ENCODE results near the gene HS3ST2. TPM values are rescaled to one million over a fixed set of nuclear protein-coding genes. Genes with fewer than 3 reads are reported as not detected.

HS3ST2 gene
- total RNA-seq, 1 donor from 2014 or later, result not detected

- Mint-ChIP-seq H3K27me3 (ENCODE audit: low read depth) (peaks cover 37% of the 10 kb centered on the region), H3K27ac (no peak overlapping the region), H3K36me3 (no peaks in the 10 kb centered on the region), H3K4me1 (no peaks in the 10 kb centered on the region), H3K9me3 (no peaks in the 10 kb centered on the region), H3K4me3 (no peak overlapping the region)
- TF ChIP-seq CTCF (IDR thresholded peaks at IDR 0.05; ENCODE audit: unreplicated experiment), result no peak
- no peak for DNase-seq (ENCODE audit: low spot score in 2 of 2, unreplicated experiment in 2 of 2)
These were observed 86.9 kb downstream of the HS3ST2 start for GRCh38 chr16:22900863-22901262.

- Mint-ChIP-seq H3K36me3 (no peaks in the 10 kb centered on the region), H3K4me3 (no peak overlapping the region), H3K27me3 (ENCODE audit: low read depth) (peaks cover 32% of the 10 kb centered on the region), H3K4me1 (no peaks in the 10 kb centered on the region), H3K27ac (no peak overlapping the region), H3K9me3 (no peaks in the 10 kb centered on the region)
- no peak for TF ChIP-seq CTCF (IDR thresholded peaks at IDR 0.05; ENCODE audit: unreplicated experiment)
- DNase-seq (ENCODE audit: low spot score in 2 of 2, unreplicated experiment in 2 of 2), result no peak
These were observed 87.6 kb downstream of the HS3ST2 start for GRCh38 chr16:22901563-22901962.

- Mint-ChIP-seq H3K36me3 (no peaks in the 10 kb centered on the region), H3K4me3 (no peak overlapping the region), H3K4me1 (no peaks in the 10 kb centered on the region), H3K27ac (no peak overlapping the region), H3K27me3 (ENCODE audit: low read depth) (peaks cover 45% of the 10 kb centered on the region), H3K9me3 (no peaks in the 10 kb centered on the region)
- no peak for DNase-seq (ENCODE audit: low spot score in 2 of 2, unreplicated experiment in 2 of 2)
- no peak for TF ChIP-seq CTCF (IDR thresholded peaks at IDR 0.05; ENCODE audit: unreplicated experiment)
These were observed 89.8 kb downstream of the HS3ST2 start for GRCh38 chr16:22903716-22904115.

GRCh38 chr16:22912654-22913053 lies 98.7 kb downstream of the HS3ST2 start:
- TF ChIP-seq CTCF (IDR thresholded peaks at IDR 0.05; ENCODE audit: unreplicated experiment), result no peak
- Mint-ChIP-seq H3K4me1 (no peaks in the 10 kb centered on the region), H3K4me3 (no peak overlapping the region), H3K27ac (no peak overlapping the region), H3K27me3 (ENCODE audit: low read depth) (peaks cover 23% of the 10 kb centered on the region), H3K9me3 (no peaks in the 10 kb centered on the region), H3K36me3 (no peaks in the 10 kb centered on the region)
- DNase-seq (ENCODE audit: low spot score in 2 of 2, unreplicated experiment in 2 of 2), result no peak

- H3K4me1 Mint-ChIP-seq, result no peaks in the 10 kb centered on the region
- DNase-seq (ENCODE audit: low spot score in 2 of 2, unreplicated experiment in 2 of 2), result no peak
- no peak for TF ChIP-seq CTCF (IDR thresholded peaks at IDR 0.05; ENCODE audit: unreplicated experiment)
- H3K27me3 Mint-ChIP-seq (ENCODE audit: low read depth), result peaks cover 25% of the 10 kb centered on the region
- no peaks in the 10 kb centered on the region for H3K36me3 Mint-ChIP-seq
- H3K4me3 Mint-ChIP-seq, result no peak overlapping the region
- no peak overlapping the region for H3K27ac Mint-ChIP-seq
- H3K9me3 Mint-ChIP-seq, result no peaks in the 10 kb centered on the region
These were observed 101.0 kb downstream of the HS3ST2 start for GRCh38 chr16:22915003-22915402.

- H3K9me3 Mint-ChIP-seq, result no peaks in the 10 kb centered on the region
- no peak for TF ChIP-seq CTCF (IDR thresholded peaks at IDR 0.05; ENCODE audit: unreplicated experiment)
- no peak for DNase-seq (ENCODE audit: low spot score in 2 of 2, unreplicated experiment in 2 of 2)
- H3K27me3 Mint-ChIP-seq (ENCODE audit: low read depth), result peaks cover 28% of the 10 kb centered on the region
- H3K27ac Mint-ChIP-seq, result no peak overlapping the region
- peaks cover 4% of the 10 kb centered on the region for H3K4me1 Mint-ChIP-seq
- no peak overlapping the region for H3K4me3 Mint-ChIP-seq
- no peaks in the 10 kb centered on the region for H3K36me3 Mint-ChIP-seq
These were observed 109.5 kb downstream of the HS3ST2 start for GRCh38 chr16:22923491-22923890.
